ENCODE data around the gene ACADL.

Gene ACADL

DNA sequence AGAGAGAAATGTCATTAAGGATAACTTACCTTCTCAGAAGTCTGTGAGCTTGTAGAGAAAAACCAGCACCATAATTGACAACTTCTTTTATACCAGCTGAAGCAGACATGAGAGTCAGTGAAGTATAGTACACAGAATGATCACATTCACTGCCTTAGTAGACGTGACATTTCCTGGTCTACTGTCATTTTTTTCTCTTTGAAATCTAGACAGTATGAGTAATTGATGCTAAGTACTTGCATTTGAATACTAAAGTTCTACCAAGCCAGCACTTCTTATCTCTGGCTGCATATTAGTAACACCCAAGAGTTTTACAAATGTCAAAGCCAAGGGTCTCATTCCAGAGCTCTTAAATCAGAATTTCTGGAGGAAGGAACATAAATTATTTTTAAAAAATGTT is 25.4 kb upstream of the ACADL start:
- no peaks in the 10 kb centered on the region for H3K27me3 ChIP-seq (replicated peaks; ENCODE audit: control insufficient read depth, insufficient read depth, low read length, poor library complexity, severe bottlenecking)
- H3K27ac ChIP-seq (ENCODE audit: insufficient read depth, low read length, poor library complexity, severe bottlenecking), result no peak overlapping the region
- no peak overlapping the region for H3K4me3 ChIP-seq (ENCODE audit: insufficient read depth, low read depth, low read length, poor library complexity, severe bottlenecking)
- no peak for DNase-seq
- no peaks in the 10 kb centered on the region for H3K36me3 ChIP-seq (ENCODE audit: control insufficient read depth, insufficient read depth, low read length)
- H3K4me1 ChIP-seq (ENCODE audit: control insufficient read depth, insufficient read depth, low read length, poor library complexity, severe bottlenecking), result no peaks in the 10 kb centered on the region
- H3K9me3 ChIP-seq (ENCODE audit: control insufficient read depth, low read length), result no peaks in the 10 kb centered on the region

DNA sequence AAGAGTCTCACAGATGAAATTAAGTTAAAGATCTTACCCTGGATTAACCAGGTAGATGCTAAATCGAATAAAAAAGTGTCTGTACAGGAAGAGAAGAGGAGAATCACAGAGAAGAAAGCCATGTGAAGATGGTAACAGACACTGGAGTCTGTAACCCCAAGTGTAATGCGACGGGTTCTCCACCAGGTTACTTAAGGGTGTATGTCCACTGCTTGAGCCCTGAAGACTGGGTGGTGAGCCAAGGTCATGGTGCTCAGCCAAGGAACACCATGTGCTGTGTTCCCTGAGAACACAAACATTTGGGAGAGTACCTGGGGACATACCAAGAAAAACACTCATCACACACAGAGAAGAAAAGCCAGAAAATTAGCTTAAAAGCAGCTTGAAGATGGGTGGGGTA is 8.2 kb upstream of the ACADL start:
- H3K4me3 ChIP-seq (ENCODE audit: insufficient read depth, low read depth, low read length, poor library complexity, severe bottlenecking), result no peak overlapping the region
- H3K27ac ChIP-seq (ENCODE audit: insufficient read depth, low read length, poor library complexity, severe bottlenecking), result no peak overlapping the region
- no peaks in the 10 kb centered on the region for H3K27me3 ChIP-seq (replicated peaks; ENCODE audit: control insufficient read depth, insufficient read depth, low read length, poor library complexity, severe bottlenecking)
- H3K9me3 ChIP-seq (ENCODE audit: control insufficient read depth, low read length), result no peaks in the 10 kb centered on the region
- no peaks in the 10 kb centered on the region for H3K4me1 ChIP-seq (ENCODE audit: control insufficient read depth, insufficient read depth, low read length, poor library complexity, severe bottlenecking)
- H3K36me3 ChIP-seq (ENCODE audit: control insufficient read depth, insufficient read depth, low read length), result no peaks in the 10 kb centered on the region
- DNase-seq, result no peak

DNA sequence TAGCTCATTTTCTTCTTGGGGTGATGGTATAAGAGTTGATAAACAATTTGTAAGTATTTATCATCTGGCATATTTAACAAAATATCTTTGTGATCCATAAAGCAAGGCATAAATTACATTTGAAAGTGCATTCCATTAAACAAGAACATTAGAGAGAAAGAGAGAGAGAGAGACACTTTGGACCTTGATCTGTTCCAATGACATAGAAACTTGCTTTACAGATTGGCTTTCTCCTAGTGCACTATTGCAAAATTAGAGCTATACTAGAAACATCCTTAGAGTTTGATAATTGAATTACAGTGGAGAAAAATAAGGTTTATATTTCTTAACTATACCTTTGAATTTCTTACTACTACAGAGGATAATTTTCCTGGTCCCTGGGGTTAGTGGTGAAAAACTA is 5.7 kb upstream of the ACADL start:
- Histone ChIP-seq H3K27me3 (replicated peaks; ENCODE audit: control insufficient read depth, insufficient read depth, low read length, poor library complexity, severe bottlenecking) (no peaks in the 10 kb centered on the region), H3K9me3 (ENCODE audit: control insufficient read depth, low read length) (no peaks in the 10 kb centered on the region), H3K27ac (ENCODE audit: insufficient read depth, low read length, poor library complexity, severe bottlenecking) (no peak overlapping the region), H3K4me3 (ENCODE audit: insufficient read depth, low read depth, low read length, poor library complexity, severe bottlenecking) (no peak overlapping the region), H3K36me3 (ENCODE audit: control insufficient read depth, insufficient read depth, low read length) (no peaks in the 10 kb centered on the region), H3K4me1 (ENCODE audit: control insufficient read depth, insufficient read depth, low read length, poor library complexity, severe bottlenecking) (no peaks in the 10 kb centered on the region)
- DNase-seq, result no peak

DNA sequence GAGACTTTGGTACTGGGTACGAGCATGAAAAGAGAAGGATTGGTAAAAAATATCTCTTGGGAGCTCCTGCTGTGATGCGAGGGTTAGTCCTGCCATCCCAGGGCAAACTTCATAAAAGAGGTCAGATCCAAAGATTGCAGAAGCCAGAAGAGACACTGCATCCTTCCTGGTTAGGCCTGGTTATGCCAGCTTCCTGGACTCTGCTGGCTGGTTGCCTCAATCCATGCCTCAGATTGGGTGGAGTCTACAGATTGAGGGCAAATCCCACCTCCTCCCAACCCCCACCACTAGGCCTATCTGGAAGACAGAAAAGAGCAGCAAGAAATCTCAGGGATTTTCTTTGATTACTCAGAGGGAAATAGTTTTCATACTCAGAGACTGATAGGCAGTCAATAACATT is 5.3 kb upstream of the ACADL start:
- Histone ChIP-seq H3K36me3 (ENCODE audit: control insufficient read depth, insufficient read depth, low read length) (no peaks in the 10 kb centered on the region), H3K4me1 (ENCODE audit: control insufficient read depth, insufficient read depth, low read length, poor library complexity, severe bottlenecking) (no peaks in the 10 kb centered on the region), H3K9me3 (ENCODE audit: control insufficient read depth, low read length) (no peaks in the 10 kb centered on the region), H3K4me3 (ENCODE audit: insufficient read depth, low read depth, low read length, poor library complexity, severe bottlenecking) (no peak overlapping the region), H3K27ac (ENCODE audit: insufficient read depth, low read length, poor library complexity, severe bottlenecking) (no peak overlapping the region), H3K27me3 (replicated peaks; ENCODE audit: control insufficient read depth, insufficient read depth, low read length, poor library complexity, severe bottlenecking) (no peaks in the 10 kb centered on the region)
- no peak for DNase-seq

DNA sequence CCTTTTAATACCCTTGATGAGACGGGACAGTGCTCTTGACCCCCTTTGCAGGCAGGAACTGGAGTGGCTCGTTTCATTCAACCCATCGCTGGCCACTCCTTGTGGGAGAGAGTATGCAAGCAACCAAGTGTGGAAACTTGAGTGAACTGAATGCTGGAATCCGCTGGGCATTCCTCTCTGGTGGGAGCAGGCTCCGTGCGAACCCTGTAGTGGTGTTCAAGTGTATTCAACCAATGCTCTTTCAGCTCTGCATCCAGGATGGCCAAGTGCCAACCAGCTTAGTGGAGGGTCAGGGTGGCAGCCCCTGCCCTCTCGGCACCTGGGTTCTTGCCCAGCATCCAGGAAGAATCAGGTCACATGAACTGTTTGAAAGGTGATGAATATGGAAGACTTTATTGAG is 3.3 kb upstream of the ACADL start:
- Histone ChIP-seq H3K4me3 (ENCODE audit: insufficient read depth, low read depth, low read length, poor library complexity, severe bottlenecking) (no peak overlapping the region), H3K36me3 (ENCODE audit: control insufficient read depth, insufficient read depth, low read length) (no peaks in the 10 kb centered on the region), H3K4me1 (ENCODE audit: control insufficient read depth, insufficient read depth, low read length, poor library complexity, severe bottlenecking) (no peaks in the 10 kb centered on the region), H3K9me3 (ENCODE audit: control insufficient read depth, low read length) (no peaks in the 10 kb centered on the region), H3K27ac (ENCODE audit: insufficient read depth, low read length, poor library complexity, severe bottlenecking) (no peak overlapping the region), H3K27me3 (replicated peaks; ENCODE audit: control insufficient read depth, insufficient read depth, low read length, poor library complexity, severe bottlenecking) (no peaks in the 10 kb centered on the region)
- no peak for DNase-seq

DNA sequence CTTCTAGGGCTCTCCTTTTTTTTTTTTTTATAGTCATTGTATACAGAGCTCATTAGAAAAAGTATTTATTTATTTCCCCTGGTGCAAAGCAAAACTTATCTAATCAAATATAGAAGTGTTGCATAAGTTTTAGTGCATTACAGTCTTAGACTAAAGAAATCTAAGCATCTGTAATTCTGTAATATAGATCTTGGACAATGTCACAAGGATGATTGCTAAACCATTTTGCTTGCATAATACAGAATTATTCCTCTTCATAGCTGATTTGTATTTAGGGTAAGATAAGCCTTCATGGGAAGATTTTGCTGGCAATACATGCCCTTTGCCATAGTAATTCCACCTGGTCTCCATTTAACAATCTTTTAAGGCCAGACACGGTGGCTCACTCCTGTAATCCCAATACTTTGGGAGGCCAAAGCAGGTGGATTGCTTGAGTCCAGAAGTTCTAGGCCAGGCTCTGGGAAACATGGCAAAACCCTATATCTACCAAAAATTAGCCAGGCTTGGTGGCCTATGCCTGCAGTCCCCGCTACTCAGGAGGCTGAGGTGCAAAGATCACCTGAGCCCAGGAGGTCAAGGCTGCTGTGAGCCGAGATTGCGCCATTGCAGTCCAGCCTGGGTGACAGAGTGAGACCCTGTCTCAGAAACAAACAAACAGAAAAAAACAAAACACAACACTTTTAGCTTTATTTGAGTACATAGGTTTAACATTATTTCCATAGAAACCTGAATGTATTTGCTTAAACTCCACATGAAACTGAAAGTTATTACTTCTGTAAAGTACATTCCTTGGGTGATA is 2.2 kb upstream of the ACADL start:
- Histone ChIP-seq H3K27me3 (replicated peaks; ENCODE audit: control insufficient read depth, insufficient read depth, low read length, poor library complexity, severe bottlenecking) (peaks cover 7% of the 10 kb centered on the region), H3K4me1 (ENCODE audit: control insufficient read depth, insufficient read depth, low read length, poor library complexity, severe bottlenecking) (no peaks in the 10 kb centered on the region), H3K9me3 (ENCODE audit: control insufficient read depth, low read length) (no peaks in the 10 kb centered on the region), H3K4me3 (ENCODE audit: insufficient read depth, low read depth, low read length, poor library complexity, severe bottlenecking) (no peak overlapping the region), H3K27ac (ENCODE audit: insufficient read depth, low read length, poor library complexity, severe bottlenecking) (no peak overlapping the region), H3K36me3 (ENCODE audit: control insufficient read depth, insufficient read depth, low read length) (no peaks in the 10 kb centered on the region)
- no peak for DNase-seq

DNA sequence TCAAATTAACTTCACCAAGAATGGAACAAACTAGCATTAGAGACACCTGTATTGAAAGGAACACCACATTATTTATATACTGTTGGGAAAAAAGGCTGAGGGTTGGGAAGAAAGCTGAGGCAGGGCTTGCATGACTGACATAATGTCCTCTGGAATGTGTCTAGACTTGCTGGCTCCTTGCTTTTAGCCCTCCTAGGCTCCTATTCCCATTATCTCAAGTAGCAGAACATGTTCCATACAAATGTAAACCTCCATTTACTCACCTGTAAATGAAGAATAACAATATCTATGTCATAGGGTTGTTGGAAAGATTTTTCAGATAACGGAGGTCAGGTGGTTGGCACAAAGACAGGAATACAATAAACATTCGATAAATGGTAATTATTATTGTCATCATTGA is 976 bp upstream of the ACADL start:
- Histone ChIP-seq H3K9me3 (ENCODE audit: control insufficient read depth, low read length) (no peaks in the 10 kb centered on the region), H3K4me3 (ENCODE audit: insufficient read depth, low read depth, low read length, poor library complexity, severe bottlenecking) (no peak overlapping the region), H3K27ac (ENCODE audit: insufficient read depth, low read length, poor library complexity, severe bottlenecking) (no peak overlapping the region), H3K36me3 (ENCODE audit: control insufficient read depth, insufficient read depth, low read length) (no peaks in the 10 kb centered on the region), H3K27me3 (replicated peaks; ENCODE audit: control insufficient read depth, insufficient read depth, low read length, poor library complexity, severe bottlenecking) (peaks cover 7% of the 10 kb centered on the region), H3K4me1 (ENCODE audit: control insufficient read depth, insufficient read depth, low read length, poor library complexity, severe bottlenecking) (no peaks in the 10 kb centered on the region)
- DNase-seq, result no peak

DNA sequence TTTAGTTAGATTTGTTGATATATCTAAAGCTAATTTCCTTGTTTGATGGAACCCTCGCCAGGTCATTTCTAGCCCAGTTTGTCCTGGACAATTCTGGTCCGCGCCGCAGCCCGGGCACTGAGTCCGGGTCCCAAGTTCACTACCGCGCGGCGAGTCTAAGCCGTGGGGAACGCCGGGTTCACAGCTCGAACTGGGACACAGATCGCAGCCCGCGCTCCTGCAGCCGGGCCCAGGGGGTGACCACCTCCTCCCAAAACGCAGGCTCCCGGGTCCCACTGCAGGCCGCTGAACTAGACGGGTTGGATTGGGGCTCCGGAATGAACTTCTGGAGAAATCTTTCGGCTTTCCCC is 681 bp downstream of the ACADL start:
- Histone ChIP-seq H3K4me3 (ENCODE audit: insufficient read depth, low read depth, low read length, poor library complexity, severe bottlenecking) (no peak overlapping the region), H3K9me3 (ENCODE audit: control insufficient read depth, low read length) (no peaks in the 10 kb centered on the region)

DNA sequence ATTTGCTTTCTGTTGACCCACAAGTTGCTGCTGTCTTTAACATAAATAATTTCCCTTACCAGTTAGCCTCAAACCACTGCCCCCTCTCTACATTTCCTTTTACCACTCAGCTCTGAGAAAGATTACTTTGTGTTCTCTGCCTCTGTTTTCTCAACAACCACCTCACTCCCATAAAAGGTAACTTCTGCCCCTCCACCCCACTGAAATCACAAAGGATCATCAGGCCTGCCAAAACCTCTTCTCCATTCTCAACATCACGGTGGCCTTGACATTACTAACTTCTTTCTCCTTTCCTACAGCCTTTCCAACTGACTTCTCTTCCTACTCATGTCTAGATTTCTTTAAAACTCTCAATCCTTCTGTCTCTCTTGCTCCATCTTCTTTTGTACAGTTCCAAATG is 10.1 kb downstream of the ACADL start:
- Histone ChIP-seq H3K27ac (ENCODE audit: insufficient read depth, low read length, poor library complexity, severe bottlenecking) (no peak overlapping the region), H3K27me3 (replicated peaks; ENCODE audit: control insufficient read depth, insufficient read depth, low read length, poor library complexity, severe bottlenecking) (no peaks in the 10 kb centered on the region), H3K9me3 (ENCODE audit: control insufficient read depth, low read length) (no peaks in the 10 kb centered on the region), H3K36me3 (ENCODE audit: control insufficient read depth, insufficient read depth, low read length) (no peaks in the 10 kb centered on the region), H3K4me1 (ENCODE audit: control insufficient read depth, insufficient read depth, low read length, poor library complexity, severe bottlenecking) (no peaks in the 10 kb centered on the region), H3K4me3 (ENCODE audit: insufficient read depth, low read depth, low read length, poor library complexity, severe bottlenecking) (no peak overlapping the region)
- DNase-seq, result no peak

More for the DNA sequence above, 681 bp downstream of the ACADL start:
- no peak for DNase-seq
- Histone ChIP-seq H3K4me1 (ENCODE audit: control insufficient read depth, insufficient read depth, low read length, poor library complexity, severe bottlenecking) (no peaks in the 10 kb centered on the region), H3K27ac (ENCODE audit: insufficient read depth, low read length, poor library complexity, severe bottlenecking) (no peak overlapping the region), H3K27me3 (replicated peaks; ENCODE audit: control insufficient read depth, insufficient read depth, low read length, poor library complexity, severe bottlenecking) (peaks cover 7% of the 10 kb centered on the region), H3K36me3 (ENCODE audit: control insufficient read depth, insufficient read depth, low read length) (no peaks in the 10 kb centered on the region)

DNA sequence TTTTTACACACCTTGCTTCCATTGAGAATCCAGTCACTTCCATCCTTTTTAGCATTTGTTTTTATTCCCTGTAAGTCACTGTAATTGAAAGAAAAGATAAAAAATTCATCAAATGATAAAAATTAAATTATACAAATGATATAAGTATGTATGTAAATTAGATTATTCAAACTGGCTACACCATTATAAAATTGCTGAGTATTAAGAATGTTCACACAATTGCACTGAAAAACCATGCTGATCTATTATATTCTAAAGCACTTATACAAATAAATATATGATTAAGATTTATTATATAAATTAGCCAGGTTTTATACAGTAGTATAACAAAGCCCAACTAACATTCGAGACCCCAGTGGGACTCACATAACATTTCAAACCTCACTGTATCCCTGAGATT is 15.1 kb downstream of the ACADL start:
- no peak for DNase-seq
- no peaks in the 10 kb centered on the region for H3K36me3 ChIP-seq (ENCODE audit: control insufficient read depth, insufficient read depth, low read length)
- H3K4me3 ChIP-seq (ENCODE audit: insufficient read depth, low read depth, low read length, poor library complexity, severe bottlenecking), result no peak overlapping the region
- H3K27me3 ChIP-seq (replicated peaks; ENCODE audit: control insufficient read depth, insufficient read depth, low read length, poor library complexity, severe bottlenecking), result peaks cover 3% of the 10 kb centered on the region
- H3K27ac ChIP-seq (ENCODE audit: insufficient read depth, low read length, poor library complexity, severe bottlenecking), result no peak overlapping the region
- no peaks in the 10 kb centered on the region for H3K9me3 ChIP-seq (ENCODE audit: control insufficient read depth, low read length)
- H3K4me1 ChIP-seq (ENCODE audit: control insufficient read depth, insufficient read depth, low read length, poor library complexity, severe bottlenecking), result no peaks in the 10 kb centered on the region
